ENCODE data around the gene MTURN. TPM values are rescaled to one million over a fixed set of nuclear protein-coding genes. Genes with fewer than 3 reads are reported as not detected.

Gene MTURN
- total RNA-seq, 1 donor from 2014 or later: 8.1 TPM

DNA sequence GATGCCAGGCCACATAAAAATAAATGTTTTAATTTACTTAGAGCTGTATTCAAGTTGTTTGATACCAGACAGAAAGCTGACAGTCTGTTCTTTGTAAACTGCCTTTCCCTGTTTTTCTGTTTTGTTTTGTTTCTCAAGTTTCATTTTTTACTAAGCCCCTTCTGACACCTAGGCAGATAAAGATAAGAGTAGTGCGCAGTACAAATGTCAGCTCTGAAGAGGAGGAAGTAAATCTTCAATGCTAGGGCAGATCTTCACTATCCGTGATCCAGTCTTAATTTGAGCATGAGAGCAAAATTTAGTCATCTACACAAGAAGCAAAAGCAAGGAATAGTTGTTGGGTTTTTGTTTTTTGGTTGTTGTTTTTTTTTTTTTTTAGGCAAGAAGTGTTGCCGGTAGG is 27.3 kb downstream of the MTURN start:
- DNase-seq (ENCODE audit: low read depth, low spot score): no peak

DNA sequence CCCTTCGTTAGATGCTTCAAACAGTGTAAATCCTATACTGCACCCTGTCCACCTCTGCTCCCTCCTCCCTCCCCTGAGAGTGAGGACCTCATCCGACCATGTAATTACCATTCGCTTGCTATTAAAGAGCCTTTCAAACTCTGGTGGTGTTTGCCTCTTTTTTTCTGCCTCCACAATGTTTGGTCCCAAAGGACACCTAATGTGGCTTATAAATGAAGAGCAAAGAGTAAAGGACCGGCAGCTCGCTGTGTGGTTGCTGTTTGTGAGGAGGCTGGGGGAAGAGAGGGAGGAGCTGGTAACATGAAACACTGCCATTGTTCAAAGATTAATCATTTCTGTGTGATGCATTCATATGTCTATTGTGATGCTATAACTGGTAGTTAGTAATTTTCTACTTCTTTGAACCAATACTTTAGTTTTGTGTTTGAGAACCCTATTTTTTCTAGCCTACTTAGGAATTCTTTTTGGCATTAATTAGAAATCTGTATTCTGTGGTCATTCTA is 27.9 kb downstream of the MTURN start:
- DNase-seq (ENCODE audit: low read depth, low spot score): no peak

DNA sequence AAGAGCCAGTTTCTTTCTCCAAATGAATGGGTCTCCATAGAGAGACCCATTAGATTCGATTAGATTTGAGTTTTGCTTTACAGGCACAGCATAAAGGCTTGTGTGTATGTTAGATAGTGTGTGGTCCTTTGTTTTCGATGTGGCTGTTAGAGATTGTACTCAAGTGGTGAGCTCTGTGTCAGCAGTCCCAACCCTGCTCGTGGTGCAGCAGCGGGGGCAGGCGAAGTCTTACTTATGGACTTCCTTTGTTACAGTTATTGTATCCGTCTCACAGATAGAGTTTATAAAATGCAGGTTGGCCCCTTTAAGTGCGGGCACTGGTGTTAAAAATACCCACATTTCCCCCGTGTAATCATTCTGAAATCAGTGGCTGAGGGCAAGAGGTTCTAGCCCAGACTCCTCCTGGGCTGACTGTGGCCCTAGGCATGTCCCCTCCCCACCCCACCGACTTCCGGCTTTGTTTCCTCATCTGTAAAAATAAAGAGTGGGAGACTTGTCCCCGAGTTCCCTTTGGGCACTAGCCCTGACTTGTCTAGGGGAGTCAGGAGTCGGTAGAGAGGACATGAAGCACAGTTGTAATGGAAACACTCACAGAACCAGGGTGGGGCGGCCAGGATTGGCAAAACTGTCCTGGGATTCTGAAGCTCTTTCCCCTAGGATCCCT is 28.6 kb downstream of the MTURN start:
- DNase-seq (ENCODE audit: low read depth, low spot score): no peak

DNA sequence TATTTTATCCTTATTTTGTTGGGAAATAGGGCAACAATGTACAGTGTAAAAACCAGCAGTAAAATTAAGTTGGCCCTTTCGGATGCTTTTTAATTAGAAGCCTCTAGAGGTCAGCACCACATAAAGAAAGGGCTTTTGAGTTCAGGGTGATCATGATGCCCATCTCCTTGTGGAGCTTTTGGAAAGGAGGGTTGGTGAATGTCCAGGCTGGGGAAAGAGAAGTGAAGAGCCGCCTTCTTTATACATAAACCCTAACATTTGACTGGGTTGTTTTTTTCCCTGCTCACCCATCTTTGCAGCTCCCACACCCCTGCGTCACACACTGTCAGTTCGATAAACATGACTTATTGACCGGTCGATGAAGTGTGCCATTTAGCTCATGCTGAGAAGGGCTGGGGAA is 29.8 kb downstream of the MTURN start:
- DNase-seq (ENCODE audit: low read depth, low spot score): no peak

DNA sequence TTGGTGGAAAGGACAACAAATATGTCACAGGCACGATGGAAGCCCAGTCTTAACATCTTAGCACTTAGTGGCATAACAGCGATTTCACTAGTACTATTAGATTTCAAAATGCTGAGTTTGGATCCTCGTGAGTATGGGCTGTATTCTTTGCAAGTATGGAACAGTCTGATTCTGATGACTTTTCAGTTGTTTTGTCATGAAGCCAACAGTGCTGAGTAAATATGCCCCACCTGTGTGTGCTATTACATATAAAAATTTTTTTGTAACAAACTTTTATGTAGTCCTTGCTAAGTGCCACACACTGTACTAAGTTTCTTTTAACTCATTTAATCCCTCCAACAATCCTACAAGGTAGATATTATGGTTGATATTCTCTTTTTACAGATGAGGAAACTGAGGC is 30.8 kb downstream of the MTURN start:
- no peak for DNase-seq (ENCODE audit: low read depth, low spot score)

DNA sequence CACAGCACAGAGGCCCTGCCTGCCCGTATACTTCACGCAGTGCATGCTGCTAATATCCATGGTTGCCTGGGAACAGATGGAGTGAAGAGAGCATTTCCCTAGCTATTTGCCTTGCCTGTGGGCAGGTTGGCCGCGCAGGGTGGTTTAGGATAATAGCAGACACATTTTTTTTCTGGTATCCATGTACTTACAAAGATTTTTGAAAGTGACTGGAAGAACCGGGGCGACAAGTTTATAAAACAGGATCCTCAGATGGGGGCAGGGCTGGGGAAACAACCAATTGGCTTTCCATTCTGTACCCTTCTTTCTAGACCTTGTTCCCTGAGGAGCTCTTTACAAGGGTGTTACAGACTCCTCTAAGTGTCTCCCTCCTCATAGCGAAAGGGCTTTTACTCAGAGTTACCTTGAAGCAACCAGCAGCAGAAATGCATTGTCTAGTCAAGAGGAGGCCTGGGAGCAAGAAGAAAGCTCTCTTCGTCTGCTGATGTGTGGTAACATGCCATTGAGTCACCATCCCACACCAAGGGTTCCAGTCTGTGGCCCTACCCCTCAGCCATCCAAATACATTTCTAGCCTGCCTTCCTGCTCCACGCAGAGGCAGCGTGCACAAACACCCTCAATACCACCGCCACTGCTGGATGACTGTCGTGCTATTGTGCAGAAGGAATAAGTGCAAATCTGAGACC is 31.5 kb downstream of the MTURN start:
- DNase-seq (ENCODE audit: low read depth, low spot score): no peak

DNA sequence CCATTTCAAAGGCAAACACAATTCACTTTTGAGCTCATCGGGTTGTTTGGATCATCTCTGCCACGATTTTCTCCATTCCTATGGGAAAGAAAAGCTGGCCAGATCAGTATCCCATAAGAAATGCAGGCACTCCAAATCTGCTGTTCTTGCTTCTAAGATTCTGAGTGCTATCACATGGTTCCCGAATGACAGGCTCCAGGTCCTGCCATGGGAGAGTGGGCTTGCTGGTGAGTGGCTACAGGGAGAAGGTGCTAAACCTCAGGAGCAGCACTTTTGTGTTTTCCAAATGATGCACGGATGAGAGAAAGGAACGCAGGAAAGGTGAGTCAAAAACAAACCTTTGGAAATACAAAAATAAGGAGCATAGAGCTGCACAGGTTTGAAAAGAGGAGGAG is 32.1 kb downstream of the MTURN start:
- no peak for DNase-seq (ENCODE audit: low read depth, low spot score)

DNA sequence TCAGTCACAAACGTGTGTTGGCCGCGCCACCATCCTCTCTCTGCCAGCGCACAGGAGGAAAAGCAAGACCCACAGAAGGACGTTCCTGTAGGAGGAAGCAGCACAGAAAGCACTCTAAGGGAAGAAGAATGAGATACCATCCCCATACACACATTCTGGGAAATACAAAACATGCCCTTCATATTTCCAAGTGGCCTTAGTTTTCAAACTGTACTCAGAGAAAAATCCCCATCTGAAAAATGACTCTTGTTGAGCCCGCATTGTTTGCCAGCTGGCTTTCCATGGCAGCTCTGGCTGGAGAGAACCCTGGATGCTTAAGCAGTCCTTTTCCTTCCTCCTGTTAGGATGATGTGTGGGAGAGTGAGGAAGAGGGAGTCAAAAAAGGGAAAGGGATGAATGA is 33.1 kb downstream of the MTURN start:
- DNase-seq (ENCODE audit: low read depth, low spot score): no peak

DNA sequence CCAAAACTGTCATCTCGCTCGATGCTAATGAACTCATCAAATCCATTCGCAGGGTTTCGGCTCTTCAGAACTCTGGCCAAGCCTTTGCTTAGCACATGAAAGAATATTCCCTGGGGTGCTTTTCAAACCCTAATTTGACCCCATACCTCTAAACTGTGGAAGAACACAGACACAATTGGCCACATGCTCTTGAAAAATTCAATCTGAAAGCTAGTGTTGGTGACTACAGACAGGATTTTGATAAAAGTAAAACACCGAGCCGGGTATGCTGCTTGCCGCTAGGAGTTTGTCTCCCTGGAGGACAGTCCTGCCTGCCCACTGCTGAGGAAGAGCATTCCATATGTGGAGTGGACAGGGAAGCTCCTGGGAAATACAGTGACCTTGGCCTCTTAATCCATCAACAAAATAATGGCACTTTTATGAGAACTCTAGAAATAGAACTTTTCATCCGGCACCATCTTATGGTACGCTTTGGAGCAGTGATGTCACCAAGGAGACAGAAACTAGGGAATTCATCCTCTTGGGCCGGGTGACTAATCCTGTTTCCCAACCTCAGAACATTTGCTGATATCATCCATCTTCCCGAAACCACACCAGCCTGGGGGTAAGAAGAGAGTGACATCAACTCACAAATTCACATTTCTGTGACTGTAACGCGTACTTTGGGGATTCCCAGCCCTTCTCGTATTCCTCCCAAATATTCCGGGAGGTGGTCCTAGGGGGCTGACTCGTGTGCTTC is 34.2 kb downstream of the MTURN start:
- no peak for DNase-seq (ENCODE audit: low read depth, low spot score)

DNA sequence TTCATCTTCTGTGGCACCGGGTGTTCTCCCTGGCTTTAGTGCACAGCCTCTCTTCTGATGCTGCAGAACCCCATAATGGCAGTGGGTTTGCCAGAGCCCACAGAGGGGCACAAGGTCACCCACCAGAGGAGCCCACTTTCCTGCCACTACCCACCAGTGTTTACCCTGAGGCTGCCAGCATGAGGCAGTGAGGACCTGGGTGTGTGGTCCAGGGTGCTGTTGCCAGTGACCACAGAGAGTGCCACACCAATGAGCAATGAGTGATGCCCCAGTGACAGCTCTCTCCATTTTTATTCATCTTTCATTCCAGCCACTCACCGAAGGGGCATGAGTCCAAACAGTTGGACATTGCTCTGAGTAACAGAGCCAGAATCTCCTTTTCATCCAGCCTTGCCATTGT is 34.8 kb downstream of the MTURN start:
- DNase-seq (ENCODE audit: low read depth, low spot score): no peak

DNA sequence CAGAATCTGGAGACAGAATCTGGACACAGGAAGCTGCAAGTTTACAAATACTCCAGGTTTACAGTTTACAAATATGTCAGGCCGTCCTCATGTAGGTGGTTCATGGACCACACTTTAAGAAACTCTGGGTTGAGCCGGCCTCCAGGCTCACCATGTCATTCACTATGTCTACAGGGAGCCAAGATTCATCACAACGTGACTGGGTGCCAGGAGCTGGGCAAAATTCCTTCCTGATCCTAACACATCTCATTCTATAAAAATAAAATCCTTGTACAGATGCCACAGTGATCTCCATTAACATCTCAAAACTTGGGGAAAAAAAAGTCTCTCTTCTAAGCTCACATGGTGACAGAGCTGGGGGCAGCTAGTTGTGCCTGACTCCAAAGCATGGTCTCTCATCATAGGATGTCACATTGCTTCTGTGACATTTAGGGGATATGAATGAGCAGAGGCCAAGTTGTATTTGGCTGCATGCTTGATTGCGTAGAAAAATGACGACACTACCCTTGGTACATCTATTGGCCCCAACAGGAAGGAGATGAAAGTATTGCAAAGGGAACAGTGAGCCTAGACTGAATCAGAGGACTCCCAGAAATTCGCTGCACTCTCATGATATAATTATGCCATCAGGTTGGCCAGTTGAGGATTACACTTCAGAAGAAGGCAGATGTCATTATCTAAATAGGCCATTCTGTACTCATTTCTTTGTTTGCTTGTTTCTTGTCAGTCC is 35.9 kb downstream of the MTURN start:
- DNase-seq (ENCODE audit: low read depth, low spot score): no peak

DNA sequence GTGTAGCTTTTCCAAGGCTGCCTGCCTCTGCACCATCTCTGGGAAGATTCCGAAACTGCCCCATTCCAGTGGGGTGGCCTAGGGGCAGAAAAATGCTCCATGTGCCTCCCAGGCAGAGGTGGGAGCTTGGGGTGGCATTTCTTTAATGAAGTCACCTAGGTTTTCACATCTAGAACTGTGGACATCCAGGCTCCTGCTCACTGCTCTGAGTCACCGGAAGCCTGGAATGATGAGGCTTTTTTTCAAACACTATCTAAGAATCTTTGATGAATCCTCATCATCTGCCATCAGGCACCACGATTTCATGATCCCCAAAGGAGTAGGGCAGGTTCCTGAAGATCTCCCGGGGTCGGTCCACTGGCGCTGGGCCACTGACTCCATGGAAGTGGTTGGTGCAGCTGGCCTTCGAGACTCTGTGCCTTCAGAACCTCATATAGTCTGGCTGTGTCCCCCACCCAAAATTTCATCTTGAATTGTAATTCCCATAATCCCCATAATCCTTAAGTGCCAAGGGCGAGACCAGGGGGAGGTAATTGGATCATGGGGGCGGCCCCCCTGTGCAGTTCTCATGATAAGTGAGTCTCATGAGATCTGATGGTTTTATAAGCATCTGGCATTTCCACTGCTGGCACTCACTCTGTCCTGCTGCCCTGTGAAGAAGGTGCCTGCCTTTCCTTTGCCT is 37.1 kb downstream of the MTURN start:
- DNase-seq (ENCODE audit: low read depth, low spot score): no peak

DNA sequence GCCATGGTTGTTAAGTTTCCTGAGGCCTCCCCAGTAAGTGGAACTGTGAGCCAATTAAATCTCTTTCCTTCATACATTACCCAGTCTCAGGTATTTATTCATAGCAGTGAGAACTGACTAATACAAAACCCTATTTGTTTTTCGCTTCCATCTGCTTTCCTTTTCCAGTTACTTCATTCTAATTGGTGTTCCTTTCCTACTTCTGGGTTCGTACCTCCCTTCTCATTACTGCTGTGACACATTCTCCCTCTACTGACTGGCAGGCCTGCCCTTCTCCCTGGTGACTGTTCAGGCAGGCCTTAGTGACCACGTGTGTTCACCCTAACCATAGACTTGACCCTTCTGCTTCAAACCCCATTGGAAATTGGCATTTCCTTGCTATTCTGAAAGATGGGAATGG is 37.7 kb downstream of the MTURN start:
- DNase-seq (ENCODE audit: low read depth, low spot score): no peak

DNA sequence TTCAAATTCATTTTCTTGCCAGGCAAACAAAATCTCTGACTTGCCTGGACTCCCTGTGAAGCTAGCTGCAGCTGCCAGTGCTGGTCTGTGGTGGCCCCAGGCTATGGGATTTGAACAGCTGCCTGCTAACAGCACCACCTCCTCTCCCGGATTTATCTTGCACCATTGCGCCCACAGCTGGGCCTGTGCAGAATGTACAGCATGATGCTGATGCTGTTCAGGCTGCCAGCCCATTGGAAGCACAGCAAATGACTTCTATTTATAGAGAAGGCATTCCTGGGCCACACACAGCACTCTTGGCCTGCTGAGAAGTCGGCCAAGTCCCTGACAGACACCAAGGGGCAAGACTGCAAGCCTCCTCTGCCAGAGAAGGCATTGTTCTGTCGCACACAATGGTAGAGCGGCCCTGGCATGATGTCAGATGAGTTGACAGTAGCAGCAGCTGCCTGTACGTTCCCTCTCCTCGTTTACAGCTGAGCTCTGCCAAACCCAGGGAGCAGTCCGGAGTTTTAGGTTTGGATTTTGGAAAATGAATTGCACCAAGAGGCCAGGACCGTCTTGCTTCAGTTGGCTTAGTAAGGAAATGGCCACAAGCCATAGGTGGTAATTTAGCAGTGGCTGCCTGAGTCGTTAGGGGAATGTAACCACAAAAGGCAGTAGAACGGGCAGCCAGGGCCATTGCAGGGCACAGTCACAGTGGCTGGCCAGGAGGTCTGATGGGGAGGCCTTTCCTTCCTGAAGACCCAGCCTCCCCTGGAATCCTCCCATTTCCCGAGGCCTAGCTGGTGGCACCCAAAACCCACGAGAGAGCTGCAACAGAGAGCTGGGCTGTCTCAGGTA is 38.5 kb downstream of the MTURN start:
- DNase-seq (ENCODE audit: low read depth, low spot score): no peak

DNA sequence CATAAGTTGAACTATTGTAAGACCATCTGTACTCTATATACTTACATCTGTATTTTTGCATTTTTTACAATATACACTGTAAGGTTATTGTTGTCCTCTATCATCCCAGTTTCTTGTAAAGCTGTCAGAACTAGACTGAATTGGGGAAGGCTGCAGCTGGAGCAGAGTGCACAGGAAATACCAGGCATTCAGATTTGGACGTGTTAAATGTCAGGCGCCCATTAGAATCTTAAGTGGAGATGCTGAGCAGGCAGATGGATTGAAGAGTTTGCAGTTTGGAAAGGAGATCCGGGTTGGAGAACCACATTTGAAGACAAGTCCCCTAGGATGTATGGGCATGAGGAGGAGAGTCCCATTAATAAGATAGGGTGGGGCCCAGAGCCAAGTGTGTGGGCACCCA is 40.4 kb downstream of the MTURN start:
- no peak for DNase-seq (ENCODE audit: low read depth, low spot score)

DNA sequence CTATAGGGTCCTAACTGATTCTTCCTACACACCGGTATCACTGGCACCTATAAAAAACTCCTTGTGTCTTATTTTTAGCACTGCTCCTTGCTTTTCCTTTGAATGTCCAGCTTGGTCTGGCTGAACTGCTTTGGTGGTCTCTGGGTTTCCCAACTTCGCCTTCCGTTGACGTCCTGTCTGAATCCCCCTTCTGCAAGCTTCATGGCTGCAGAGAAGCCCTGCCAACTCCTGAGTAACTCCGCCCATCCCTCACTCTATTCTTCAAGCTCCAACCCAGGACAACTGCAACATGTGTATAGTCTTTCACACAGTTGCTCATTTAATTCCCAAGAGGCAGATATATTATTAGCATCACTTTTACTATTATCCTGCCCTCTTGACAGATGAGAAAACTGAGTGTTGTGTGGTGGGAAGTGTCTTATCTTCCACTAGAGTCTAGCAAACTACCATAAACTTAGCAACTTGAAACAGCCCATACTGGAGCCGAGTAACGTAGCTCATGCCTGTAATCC is 40.9 kb downstream of the MTURN start:
- DNase-seq (ENCODE audit: low read depth, low spot score): no peak

DNA sequence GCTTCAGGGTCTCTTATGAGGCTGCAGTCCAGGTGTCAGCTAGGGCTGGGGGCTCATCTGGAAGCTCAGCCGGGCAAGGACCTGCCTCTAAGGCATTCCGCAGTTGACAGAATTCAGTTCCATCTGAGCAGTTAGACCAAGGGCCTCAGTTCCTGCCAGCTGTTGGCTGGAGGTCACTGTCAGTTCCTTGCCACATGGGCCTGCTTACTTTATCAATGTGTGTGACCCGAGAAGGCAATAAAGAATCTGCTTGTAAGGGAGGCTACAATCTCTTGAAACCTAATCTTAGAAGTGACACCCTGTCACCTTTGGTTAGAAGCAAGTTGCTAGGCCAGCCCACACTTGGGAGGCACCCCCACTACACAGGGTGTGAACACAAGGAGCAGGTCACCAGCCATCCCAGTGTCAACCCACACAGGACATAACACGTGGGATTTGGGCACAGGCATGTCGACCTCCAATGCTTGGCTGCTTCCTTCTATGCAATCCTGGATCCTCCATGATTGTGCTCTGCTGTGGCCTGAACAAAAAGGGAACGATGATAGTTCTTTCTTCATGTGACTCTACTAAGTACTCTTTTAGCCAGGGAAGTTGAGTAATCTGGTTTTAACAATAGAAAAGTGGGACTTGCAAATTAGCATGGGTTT is 41.8 kb downstream of the MTURN start:
- DNase-seq (ENCODE audit: low read depth, low spot score): no peak

DNA sequence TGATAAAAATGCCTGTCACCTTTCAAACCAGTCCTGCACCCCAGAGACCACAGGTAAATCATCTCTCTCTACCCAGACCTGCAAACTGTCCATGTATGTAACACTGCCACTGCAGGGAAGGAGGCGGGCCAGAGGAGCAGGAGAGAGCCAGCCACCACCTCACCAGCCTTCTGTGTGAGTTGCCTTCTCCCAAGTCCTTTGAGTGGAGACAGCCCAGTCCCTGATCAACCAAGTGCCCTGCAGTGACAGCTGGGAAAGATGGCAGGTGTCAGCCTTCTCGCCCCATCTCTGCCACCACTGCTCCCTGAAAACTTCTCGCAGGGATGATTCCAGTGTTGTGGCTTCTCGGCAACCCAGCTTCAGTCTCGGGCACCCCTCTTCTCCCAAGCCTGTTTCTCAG is 42.4 kb downstream of the MTURN start:
- DNase-seq (ENCODE audit: low read depth, low spot score): no peak

DNA sequence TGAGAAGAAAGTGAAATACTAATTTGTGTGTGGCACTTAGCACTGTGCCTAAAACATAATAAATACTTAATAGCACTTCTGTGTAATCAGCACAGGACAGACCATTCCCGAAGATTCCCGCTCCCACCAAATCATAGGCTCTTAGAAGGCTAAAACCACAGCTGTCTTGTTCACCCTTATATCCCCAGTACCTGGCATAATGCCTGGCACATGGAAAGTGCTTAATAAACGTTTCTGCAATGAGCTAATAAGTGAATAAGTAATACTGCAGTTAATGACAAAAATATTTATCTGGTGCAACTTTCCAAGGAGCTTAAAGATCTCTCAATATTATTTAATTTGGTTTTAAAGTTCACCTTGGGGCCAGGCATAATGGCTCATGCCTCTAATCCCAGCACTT is 43.2 kb downstream of the MTURN start:
- no peak for DNase-seq (ENCODE audit: low read depth, low spot score)

Measured in pulmonary artery endothelial cell (primary cell).